H7 (cell line): ENCODE measurements around the gene BCL7B. TPM values are rescaled to one million over a fixed set of nuclear protein-coding genes. Genes with fewer than 3 reads are reported as not detected.
"Not testable (repeated sequence)": the region's sequence is repeated elsewhere in the genome, so short reads cannot be mapped to it uniquely, and the experiment has no call there.

Experiments used
- DNase-seq: peaks from one replicate; pipeline ENCODE4 v3.0.0; 2012
- H3K27me3 ChIP-seq: 2 replicates; pipeline ENCODE4 v1.6.0; 2011; ENCODE audit warnings: mild to moderate bottlenecking, low read length; ENCODE audit not compliant: control insufficient read depth, insufficient read depth
- H3K36me3 ChIP-seq: replicated peaks from 2 replicates; pipeline ENCODE4 v1.5.1; 2011; ENCODE audit warnings: low read length; ENCODE audit not compliant: control insufficient read depth, insufficient read depth
- H3K4me3 ChIP-seq: 2 replicates; pipeline ENCODE4 v1.5.1; 2011; ENCODE audit warnings: low read depth, mild to moderate bottlenecking, control low read depth, low read length, moderate library complexity; ENCODE audit not compliant: insufficient read depth
- total RNA-seq: library from RNA; depleted of rRNA; stranded (reverse); fragments of >200 nt; shearing (Covaris generic); gene quantifications from 2 replicates; pipeline ENCODE4 v1.2.3, GENCODE V29; 2014

Gene BCL7B
- total RNA-seq, 1 experiment from 2014 or later = 23.3 TPM

DNA sequence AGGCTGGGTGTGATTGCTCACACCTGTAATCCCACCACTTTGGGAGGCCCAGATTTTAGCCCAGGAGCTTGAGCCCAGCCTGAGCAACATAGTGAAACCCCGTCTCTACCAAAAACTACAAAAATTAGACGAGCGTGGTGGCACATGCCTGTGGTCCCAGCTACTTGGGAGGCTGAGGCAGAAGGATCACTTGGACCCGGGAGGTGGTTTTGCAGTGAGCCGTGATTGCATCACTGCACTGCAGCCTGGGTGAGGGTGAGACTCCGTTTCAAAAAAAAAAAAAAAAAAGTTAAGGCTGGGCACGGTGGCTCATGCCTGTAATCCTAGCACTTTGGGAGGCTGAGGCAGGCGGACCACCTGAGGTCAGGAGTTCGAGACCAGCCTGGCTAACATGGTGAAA is 23.5 kb upstream of the BCL7B start:
- not testable (repeated sequence) for H3K4me3 ChIP-seq, DNase-seq, H3K27me3 ChIP-seq, H3K36me3 ChIP-seq

DNA sequence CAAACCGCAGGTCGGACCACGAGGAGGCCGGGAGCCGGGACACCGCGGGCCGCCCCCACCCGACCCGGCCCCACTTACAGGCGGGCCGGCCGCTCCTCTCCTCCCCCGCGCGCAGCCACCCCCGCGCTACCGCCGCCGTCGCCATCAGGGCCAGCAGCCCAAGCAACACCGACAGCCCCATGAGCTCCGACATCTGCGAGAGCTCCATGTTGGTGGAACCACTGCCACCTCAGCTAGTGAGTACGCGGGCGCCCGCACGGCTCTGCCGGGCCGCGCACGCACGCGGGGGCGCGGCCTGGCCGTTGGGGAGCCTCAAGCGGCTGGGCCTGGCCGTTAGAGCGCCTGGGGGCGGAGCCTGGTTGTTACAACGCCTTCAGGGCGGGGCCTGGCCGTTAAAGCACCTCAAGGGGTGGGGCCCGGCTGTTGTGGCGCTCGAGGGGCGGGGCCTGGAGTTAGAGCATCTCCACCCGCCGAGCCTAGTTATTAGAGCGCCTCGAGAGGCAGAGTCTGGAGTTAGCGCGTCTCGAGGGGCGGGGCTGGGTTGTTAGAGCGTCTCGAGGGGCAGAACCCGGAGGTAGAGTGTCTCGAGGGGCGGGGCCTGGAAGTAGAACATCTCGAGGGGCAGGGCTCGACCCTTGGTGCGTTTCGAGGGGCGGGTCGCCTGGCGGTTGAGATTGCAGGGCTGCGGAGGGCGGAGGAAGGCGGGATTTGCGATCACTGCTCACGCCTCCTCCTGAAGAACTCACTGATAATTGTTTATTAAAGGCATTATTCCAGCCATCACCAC is 21.0 kb upstream of the BCL7B start, which contains the start of gene TBL2:
TSS of gene TBL2 (minus strand) at position 238 of the 787 bp plus-strand sequence. CDS start at position 208, 30 bp downstream.
- peak within 1 kb of the TSS; percentile 81 for H3K4me3 ChIP-seq
- peaks cover 7% of the 10 kb centered on the region for H3K27me3 ChIP-seq
- DNase-seq = peak; percentile 99
- peaks cover 10% of the 10 kb centered on the region for H3K36me3 ChIP-seq

- Histone ChIP-seq H3K36me3 (peaks cover 17% of the 10 kb centered on the region), H3K4me3 (peak overlapping the region; percentile 81), H3K27me3 (peaks cover 7% of the 10 kb centered on the region)
- DNase-seq = no peak
These were observed 20.3 kb upstream of the BCL7B start for GRCh38 chr7:73577627-73578341.

DNA sequence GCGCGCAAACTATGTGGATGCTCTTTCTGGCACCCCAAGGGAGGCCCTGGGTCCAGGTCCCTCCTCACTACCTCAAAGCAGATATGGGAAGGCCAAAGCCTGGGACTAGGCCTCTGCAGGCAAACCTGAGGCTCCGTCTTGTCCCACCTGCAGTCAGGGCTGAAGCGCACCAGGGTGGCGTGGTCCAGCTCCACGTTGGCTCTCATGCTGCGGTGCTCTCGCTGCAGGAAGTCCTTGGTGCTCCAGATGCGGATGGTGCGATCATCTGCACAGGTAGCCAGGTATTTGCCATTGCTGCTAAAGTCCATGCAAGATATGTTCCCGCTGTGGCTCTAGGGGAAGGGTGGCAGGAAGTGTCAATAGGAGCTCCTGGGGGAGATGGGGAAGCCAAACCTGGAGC is 16.3 kb upstream of the BCL7B start:
- DNase-seq = no peak
- H3K36me3 ChIP-seq = peaks cover 35% of the 10 kb centered on the region
- H3K4me3 ChIP-seq = no peak overlapping the region

GRCh38 chr7:73573276-73573675 is 15.8 kb upstream of the BCL7B start:
- peaks cover 35% of the 10 kb centered on the region for H3K36me3 ChIP-seq
- H3K4me3 ChIP-seq = no peak overlapping the region
- no peak for DNase-seq

More for the DNA sequence above, 16.3 kb upstream of the BCL7B start:
- peaks cover 2% of the 10 kb centered on the region for H3K27me3 ChIP-seq

DNA sequence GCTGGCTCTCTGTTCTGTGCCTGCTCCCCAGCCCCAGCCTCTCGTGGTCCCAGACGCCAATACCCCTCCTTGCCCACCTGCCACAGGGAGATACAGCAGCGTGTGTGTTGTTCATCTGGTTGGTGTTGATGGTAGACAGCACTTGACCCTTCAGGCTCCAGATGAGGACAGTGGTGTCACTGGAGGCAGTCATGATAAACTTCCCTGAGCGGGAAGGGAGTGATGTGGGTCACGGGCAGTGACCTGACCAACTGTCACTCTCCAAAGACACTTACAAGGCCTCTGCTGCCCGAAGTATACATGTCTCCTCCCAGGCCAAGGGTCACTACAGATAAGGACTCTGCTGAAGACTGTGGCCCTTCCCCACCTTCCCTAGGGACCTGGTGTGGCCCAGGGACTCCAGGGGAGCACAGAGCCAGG is 15.3 kb upstream of the BCL7B start:
- no peak for DNase-seq
- Histone ChIP-seq H3K27me3 (no peaks in the 10 kb centered on the region; the same call in 1 of the 2 replicates), H3K36me3 (peaks cover 35% of the 10 kb centered on the region), H3K4me3 (no peak overlapping the region)

More at GRCh38 chr7:73573276-73573675, 15.8 kb upstream of the BCL7B start:
- H3K27me3 ChIP-seq = peaks cover 2% of the 10 kb centered on the region

- H3K36me3 ChIP-seq = peaks cover 35% of the 10 kb centered on the region
- no peaks in the 10 kb centered on the region for H3K27me3 ChIP-seq
- DNase-seq = no peak
- H3K4me3 ChIP-seq = no peak overlapping the region
These were observed 13.5 kb upstream of the BCL7B start for GRCh38 chr7:73570977-73571376.

- no peaks in the 10 kb centered on the region for H3K27me3 ChIP-seq
- DNase-seq = no peak
- H3K4me3 ChIP-seq = no peak overlapping the region
- H3K36me3 ChIP-seq = peaks cover 35% of the 10 kb centered on the region
These were observed 13.0 kb upstream of the BCL7B start for GRCh38 chr7:73570521-73570920.

DNA sequence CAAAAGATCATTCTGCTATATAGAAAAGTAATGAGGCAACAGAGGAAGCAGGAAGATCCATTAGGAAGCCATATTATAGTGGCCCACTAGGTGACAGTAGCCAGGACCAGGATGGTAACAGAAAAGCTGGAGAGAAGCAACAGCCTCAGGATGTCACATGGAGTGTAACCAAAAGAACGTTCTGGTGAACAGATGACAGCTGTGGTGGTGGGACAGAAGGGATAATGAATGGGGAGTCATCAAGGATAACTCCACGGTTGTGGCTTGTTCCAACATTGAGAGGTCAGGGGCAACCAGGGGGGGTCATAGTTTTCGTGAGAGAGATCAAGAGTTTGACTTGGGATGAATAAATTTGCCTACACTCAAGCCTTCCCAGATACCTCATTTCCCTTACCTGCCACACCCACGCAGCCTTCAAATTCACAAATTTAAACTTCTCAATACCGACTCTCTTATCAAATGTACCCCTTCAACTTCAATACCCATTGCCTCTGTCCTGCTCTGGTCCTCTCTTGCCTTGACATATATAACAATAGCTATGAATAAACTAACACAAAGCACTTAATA is 11.6 kb upstream of the BCL7B start:
- H3K4me3 ChIP-seq = no peak overlapping the region
- DNase-seq = no peak
- peaks cover 31% of the 10 kb centered on the region for H3K36me3 ChIP-seq
- no peaks in the 10 kb centered on the region for H3K27me3 ChIP-seq

GRCh38 chr7:73567846-73568685 is 10.6 kb upstream of the BCL7B start:
- no peak for DNase-seq
- no peaks in the 10 kb centered on the region for H3K27me3 ChIP-seq
- H3K4me3 ChIP-seq = no peak overlapping the region
- peaks cover 20% of the 10 kb centered on the region for H3K36me3 ChIP-seq

- Histone ChIP-seq H3K36me3 (peaks cover 13% of the 10 kb centered on the region), H3K4me3 (no peak overlapping the region), H3K27me3 (no peaks in the 10 kb centered on the region)
- no peak for DNase-seq
These were observed 9.7 kb upstream of the BCL7B start for GRCh38 chr7:73567140-73567539.

DNA sequence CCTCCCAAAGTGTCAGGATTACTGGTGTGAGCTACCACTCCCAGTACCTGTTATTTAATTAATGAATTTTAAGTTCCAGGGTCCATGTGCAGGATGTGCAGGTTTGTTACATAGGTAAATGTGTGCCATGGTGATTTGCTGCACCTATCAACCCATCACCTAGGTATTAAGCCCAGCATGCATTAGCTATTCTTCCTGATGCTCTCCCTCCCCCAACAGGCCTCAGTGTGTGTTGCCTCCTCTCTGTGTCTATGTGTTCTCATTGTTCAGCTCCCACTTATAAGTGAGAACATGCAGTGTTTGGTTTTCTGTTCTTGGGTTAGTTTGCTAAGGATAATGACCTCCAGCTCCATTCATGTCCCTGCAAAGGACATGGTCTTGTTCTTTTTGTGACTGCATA is 8.9 kb upstream of the BCL7B start:
- not testable (repeated sequence) for DNase-seq, H3K4me3 ChIP-seq, H3K27me3 ChIP-seq
- H3K36me3 ChIP-seq = peaks cover 13% of the 10 kb centered on the region

DNA sequence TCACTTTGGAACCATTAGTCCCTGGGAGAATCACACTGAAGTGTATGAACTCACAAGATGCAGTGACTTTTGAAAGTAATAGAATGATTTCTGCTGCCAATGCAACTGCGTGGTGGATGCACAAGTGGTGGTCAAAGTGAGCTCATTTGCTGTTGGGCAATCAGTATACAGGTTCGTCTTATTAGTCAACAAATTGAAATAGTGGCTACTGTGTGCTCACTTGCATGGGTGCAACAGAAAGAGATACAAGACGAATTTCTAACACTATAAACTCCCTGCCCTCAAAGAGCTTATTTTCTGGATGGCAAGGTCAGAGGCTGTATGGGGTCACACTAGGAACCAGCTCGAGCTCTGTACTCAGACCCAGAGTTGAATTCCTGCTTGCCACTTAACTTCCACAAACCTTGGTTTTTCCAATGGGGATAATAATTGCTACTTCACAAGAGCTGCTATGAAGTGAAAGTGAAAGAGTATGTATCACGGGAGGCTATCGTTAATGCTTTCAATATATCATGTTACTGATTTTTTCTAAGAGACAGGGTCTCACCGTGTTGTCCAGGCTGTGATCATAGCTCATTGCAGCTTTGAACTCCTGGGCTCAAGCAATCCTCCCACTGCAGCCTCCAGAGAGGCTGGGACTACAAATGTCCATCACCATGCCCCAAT is 8.3 kb upstream of the BCL7B start:
- no peak for DNase-seq
- Histone ChIP-seq H3K27me3 (no peaks in the 10 kb centered on the region), H3K4me3 (no peak overlapping the region), H3K36me3 (peaks cover 8% of the 10 kb centered on the region)
